CD1c-positive myeloid dendritic cell (primary cell): ENCODE results near the gene RAPH1.

Source experiments
- DNase-seq: peaks from one replicate; pipeline ENCODE4 v3.0.0-alpha.2; 2016; ENCODE audit errors: extremely low spot score

RAPH1 gene

GRCh38 chr2:203361495-203361894 lies 173.6 kb downstream of the RAPH1 start:
- no peak for DNase-seq

GRCh38 chr2:203360833-203361430 lies 174.2 kb downstream of the RAPH1 start:
- no peak for DNase-seq

- DNase-seq: no peak
Observed at GRCh38 chr2:203359450-203359849, 175.7 kb downstream of the RAPH1 start.

- no peak for DNase-seq
Observed at GRCh38 chr2:203354966-203355365, 180.1 kb downstream of the RAPH1 start.

GRCh38 chr2:203352604-203353255 lies 182.4 kb downstream of the RAPH1 start:
- no peak for DNase-seq

DNA sequence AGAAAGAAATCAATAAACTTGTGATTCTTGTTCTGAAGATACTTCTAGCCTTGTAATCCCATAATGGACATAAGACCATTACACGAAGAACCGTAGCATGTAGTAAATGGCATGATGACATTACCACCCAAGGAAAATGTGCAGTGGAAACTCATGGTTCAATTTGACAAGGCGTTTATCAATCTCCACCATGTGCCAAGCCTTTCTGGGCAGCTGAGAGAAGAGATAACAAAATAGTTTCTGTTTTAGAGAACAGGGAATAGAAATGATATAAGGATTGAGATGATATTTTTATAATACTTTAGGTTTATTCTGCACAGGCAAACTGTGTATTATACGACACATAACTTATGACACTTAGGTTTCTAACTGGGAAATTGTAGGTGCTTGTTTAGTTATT lies 187.7 kb downstream of the RAPH1 start:
- DNase-seq: no peak

GRCh38 chr2:203346612-203347011 lies 188.5 kb downstream of the RAPH1 start:
- DNase-seq: no peak

DNA sequence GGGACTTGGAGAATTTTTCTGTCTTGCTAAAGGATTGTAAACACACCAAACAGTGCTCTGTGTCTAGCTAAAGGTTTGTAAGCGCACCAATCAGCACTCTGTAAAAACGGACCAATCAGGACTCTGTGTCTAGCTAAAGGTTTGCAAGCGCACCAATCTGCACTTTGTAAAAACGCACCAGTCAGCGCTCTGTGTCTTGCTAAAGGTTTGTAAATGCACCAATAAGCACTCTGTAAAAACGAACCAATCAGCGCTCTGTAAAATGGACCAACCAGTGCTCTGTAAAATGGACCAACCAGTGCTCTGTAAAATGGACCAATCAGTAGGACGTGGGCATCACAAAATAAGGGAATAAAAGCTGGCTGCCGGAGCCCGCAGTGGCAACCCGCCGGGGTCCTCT lies 190.4 kb downstream of the RAPH1 start:
- DNase-seq: no peak
